Measurements from ENCODE around the gene OGDHL. TPM values are rescaled to one million over a fixed set of nuclear protein-coding genes. Genes with fewer than 3 reads are reported as not detected.
A peak's percentile ranks its signal among the peaks of the same experiment; 100 is the strongest.

The OGDHL gene
- total and polyA plus RNA-seq, 12 donors: 1.4 to 31.9 (median 4.8) TPM

GRCh38 chr10:49745756-49746155 is 16.4 kb downstream of the OGDHL start:
- DNase-seq: peak in 1 of 7 donors; percentile 36
- WGBS, 4 donors: 90 to 93% (median 93%) methylated on average over 4 to 12 of the region's 12 CpGs
- H3K4me1 ChIP-seq (replicated peaks in 1 of 2): no peaks in the 10 kb centered on the region

GRCh38 chr10:49744924-49745605 is 17.1 kb downstream of the OGDHL start:
- WGBS, 4 donors: 72 to 87% (median 83%) methylated on average over 6 to 13 of the region's 13 CpGs
- intact Hi-C loops (cut with DNase I): no loop called here
- DNase-seq: peak in 1 of 7 donors; percentile 33
- Histone ChIP-seq H3K27me3 (no peaks in the 10 kb centered on the region), H3K4me1 (replicated peaks in 1 of 2) (no peaks in the 10 kb centered on the region), H3K27ac (no peak overlapping the region), H3K36me3 (replicated peaks in 1 of 2) (no peaks in the 10 kb centered on the region), H3K4me3 (no peak overlapping the region), H3K9me3 (replicated peaks in 1 of 3) (no peaks in the 10 kb centered on the region)
- TF ChIP-seq CTCF (IDR thresholded peaks at IDR 0.05): no peak
- TF ChIP-seq POLR2A (IDR thresholded peaks at IDR 0.05): no peak

More at GRCh38 chr10:49745756-49746155, 16.4 kb downstream of the OGDHL start:
- Histone ChIP-seq H3K27ac (no peak overlapping the region), H3K4me3 (no peak overlapping the region), H3K9me3 (replicated peaks in 1 of 3) (no peaks in the 10 kb centered on the region), H3K36me3 (replicated peaks in 1 of 2) (no peaks in the 10 kb centered on the region), H3K27me3 (no peaks in the 10 kb centered on the region)
- no peak for TF ChIP-seq CTCF (IDR thresholded peaks at IDR 0.05)
- no peak for TF ChIP-seq POLR2A (IDR thresholded peaks at IDR 0.05)
- intact Hi-C loops (cut with DNase I): no loop called here

- intact Hi-C loops (cut with DNase I): no loop called here
- WGBS, 4 donors: 71 to 92% (median 87%) methylated on average over 2 to 6 of the region's 6 CpGs
- H3K4me1 ChIP-seq (replicated peaks in 1 of 2): no peaks in the 10 kb centered on the region
- H3K9me3 ChIP-seq (replicated peaks in 1 of 3): no peaks in the 10 kb centered on the region
- DNase-seq: peak in 1 of 7 donors; percentile 34
- TF ChIP-seq CTCF (IDR thresholded peaks at IDR 0.05) (no peak), POLR2A (IDR thresholded peaks at IDR 0.05) (no peak)
- no peak overlapping the region for H3K4me3 ChIP-seq
- no peak overlapping the region for H3K27ac ChIP-seq
- H3K36me3 ChIP-seq (replicated peaks in 1 of 2): no peaks in the 10 kb centered on the region
- no peaks in the 10 kb centered on the region for H3K27me3 ChIP-seq
Observed at GRCh38 chr10:49744091-49744685, 17.9 kb downstream of the OGDHL start.

GRCh38 chr10:49743464-49744075 is 18.6 kb downstream of the OGDHL start:
- peak in 2 of 7 donors; percentile 10 to 35 for DNase-seq
- no peak for TF ChIP-seq CTCF (IDR thresholded peaks at IDR 0.05)
- TF ChIP-seq POLR2A (IDR thresholded peaks at IDR 0.05): no peak
- intact Hi-C loops (cut with DNase I): no loop called here
- 76 to 92% (median 87%) methylated on average over 4 to 19 of the region's 19 CpGs for WGBS, 4 donors
- no peak overlapping the region for H3K27ac ChIP-seq
- no peaks in the 10 kb centered on the region for H3K4me1 ChIP-seq (replicated peaks in 1 of 2)
- no peak overlapping the region for H3K4me3 ChIP-seq
- H3K36me3 ChIP-seq (replicated peaks in 1 of 2): no peaks in the 10 kb centered on the region
- no peaks in the 10 kb centered on the region for H3K27me3 ChIP-seq
- H3K9me3 ChIP-seq (replicated peaks in 1 of 3): no peaks in the 10 kb centered on the region
